OCI-LY7 (cell line): ENCODE results near the gene ZNF684.

Source experiments
- CTCF ChIP-seq: fragments of 200-600 bp; sonication (generic); conservative IDR thresholded peaks from 2 replicates; pipeline ENCODE4 v1.5.1; 2014; ENCODE audit warnings: mild to moderate bottlenecking, antibody characterized with exemption, low read length, moderate library complexity, mixed read lengths
- EZH2phosphoT487 ChIP-seq: fragments of 200-600 bp; sonication (generic); IDR thresholded peaks from 2 replicates; pipeline ENCODE4 v1.6.1; 2018; ENCODE audit warnings: low read depth, borderline replicate concordance, mild to moderate bottlenecking, mixed run types, antibody characterized with exemption, low read length, moderate library complexity, mixed read lengths

- TF ChIP-seq CTCF (no peak), EZH2phosphoT487 (no peak)
Observed at GRCh38 chr1:40564913-40565312, 33.5 kb downstream of the ZNF684 start.
